ENCODE results near the gene DNASE1L2.

Gene DNASE1L2

DNA sequence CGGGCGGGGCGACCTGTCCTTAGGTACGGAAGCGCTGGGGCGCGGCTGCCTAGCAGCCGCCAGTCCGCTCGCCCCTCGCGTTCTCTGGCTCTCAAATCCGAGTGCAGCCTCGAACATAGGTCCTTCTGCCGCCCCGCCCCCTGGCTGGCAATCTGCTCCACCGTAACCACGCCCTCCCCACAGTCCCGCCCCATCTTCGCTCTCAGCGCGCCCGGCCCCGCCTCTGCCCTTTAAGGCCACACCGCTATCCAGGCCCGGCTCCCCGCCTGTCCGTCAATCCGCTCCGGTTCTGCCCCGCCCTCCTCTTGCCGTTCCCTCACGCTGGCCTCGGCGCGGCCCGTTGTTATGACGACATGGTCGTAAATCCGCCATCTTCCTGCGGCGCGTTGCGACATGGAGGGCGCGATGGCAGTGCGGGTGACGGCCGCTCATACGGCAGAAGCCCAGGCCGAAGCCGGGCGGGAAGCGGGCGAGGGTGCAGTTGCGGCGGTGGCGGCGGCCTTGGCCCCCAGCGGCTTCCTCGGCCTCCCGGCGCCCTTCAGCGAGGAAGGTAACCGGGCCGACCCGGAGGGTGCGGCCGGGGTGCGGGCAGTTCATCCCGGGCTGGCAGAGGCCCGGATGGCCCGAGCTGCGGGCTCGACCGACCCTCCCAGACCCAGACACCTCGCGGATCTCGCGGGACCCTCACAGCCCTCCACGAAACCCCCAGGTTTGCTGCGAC lies 12.9 kb upstream of the DNASE1L2 start, which contains the start of gene E4F1:
TSS of gene E4F1 (plus strand) at position 371 of the 721 bp plus-strand sequence. CDS start at position 394, 23 bp downstream.
- DNase-seq (ENCODE audit: low read depth, low spot score): peak; percentile 97

DNA sequence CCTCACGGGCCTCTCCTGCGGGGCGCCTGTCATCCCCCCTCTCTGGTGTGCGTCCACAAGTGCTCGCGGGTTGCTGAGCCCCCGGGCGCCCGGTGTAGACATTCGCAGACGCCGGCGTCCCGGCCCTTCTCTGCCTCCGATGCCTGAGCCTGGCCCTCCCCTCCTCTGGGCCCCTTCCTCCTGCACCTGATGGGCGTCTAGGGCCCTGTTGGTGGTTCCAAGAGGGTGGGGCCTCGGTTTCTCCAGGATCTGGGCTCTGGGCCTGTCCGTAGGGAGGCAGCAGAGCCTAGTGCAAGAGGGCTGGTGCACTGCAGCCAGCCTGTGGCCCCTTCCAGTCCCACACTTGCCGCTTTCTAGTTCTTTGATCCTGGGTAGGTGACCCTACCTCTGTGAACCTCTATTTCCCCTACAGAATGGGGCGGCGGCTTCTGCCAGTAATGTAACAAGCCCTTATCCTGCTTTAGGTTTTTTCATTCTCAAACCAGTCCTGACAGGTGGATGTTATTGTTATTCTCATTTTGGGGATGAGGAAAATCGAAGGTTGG lies 12.2 kb upstream of the DNASE1L2 start:
- DNase-seq (ENCODE audit: low read depth, low spot score): no peak

DNA sequence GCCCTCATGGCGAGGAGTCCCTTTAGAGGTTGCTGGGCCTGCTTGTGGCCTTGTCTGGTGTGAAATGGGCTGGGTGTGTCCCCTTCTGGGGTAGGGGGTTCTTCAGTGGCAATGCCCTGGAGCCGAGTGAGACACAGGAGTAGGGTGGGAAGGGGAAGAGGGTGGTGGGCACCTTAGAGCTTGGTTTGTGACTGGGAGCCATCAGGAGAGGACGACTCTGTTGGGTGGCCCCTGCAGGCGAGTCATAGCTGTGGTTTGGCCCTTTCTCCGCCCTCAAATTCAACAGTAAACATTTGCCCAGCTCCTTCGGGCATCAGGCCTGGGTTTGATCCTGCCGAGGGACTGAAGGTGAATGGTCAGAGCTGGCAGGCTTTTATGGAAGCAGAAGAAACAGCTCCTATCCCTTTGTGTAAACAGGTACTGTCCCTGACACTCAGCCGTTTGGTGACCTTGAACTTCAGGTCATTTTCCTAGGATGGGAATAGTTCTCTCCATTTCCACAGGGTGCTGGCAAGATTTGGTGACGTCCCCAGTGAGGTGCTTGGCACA lies 9.9 kb upstream of the DNASE1L2 start:
- no peak for DNase-seq (ENCODE audit: low read depth, low spot score)

DNA sequence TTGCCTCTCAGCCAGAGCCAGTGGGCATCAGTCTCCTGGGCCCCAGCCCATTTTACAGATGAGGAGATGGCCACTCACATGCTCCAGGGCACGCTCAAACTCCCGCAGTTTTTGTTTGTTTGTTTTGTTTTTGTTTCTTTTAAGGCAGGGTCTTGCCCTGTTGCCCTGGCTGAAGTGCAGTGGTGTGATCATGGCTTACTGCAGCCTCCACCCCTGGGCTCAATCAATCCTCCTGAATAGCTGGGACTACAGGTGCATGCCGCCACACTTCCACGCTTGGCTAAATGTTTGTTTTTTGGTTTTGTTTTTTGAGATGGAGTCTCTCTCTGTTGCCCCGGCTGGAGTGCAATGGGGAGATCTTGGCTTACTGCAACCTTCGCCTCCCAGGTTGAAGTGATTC lies 9.3 kb upstream of the DNASE1L2 start:
- DNase-seq (ENCODE audit: low read depth, low spot score): no peak

DNA sequence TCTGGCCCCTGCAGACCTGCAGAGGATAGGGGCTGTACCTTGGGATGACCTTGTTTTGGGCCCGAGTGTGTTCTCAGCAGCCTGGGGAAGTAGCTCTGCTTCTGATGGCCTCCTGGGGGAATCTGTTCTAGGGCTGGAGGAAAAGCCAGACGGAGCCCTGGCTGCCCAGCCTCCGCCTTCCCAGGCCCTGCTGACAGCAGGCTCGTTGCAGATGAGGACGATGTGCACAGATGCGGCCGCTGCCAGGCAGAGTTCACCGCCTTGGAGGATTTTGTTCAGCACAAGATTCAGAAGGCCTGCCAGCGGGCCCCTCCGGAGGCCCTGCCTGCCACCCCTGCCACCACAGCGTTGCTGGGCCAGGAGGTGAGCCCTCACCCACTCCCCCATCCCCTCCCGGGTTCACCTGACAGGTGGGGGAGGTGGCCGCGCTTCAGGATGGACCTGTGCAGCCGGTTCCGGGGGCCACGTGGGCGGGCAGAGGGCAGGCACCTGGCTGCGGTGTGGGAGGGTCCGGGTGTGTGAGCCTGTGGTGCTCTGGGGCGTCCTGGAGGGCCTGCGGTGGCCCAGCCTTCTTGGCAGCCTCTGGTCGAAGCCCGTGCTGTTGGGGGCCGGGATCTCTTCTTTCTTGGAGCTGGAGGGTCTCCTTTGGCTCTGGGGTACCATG lies 8.0 kb upstream of the DNASE1L2 start:
- no peak for DNase-seq (ENCODE audit: low read depth, low spot score)

DNA sequence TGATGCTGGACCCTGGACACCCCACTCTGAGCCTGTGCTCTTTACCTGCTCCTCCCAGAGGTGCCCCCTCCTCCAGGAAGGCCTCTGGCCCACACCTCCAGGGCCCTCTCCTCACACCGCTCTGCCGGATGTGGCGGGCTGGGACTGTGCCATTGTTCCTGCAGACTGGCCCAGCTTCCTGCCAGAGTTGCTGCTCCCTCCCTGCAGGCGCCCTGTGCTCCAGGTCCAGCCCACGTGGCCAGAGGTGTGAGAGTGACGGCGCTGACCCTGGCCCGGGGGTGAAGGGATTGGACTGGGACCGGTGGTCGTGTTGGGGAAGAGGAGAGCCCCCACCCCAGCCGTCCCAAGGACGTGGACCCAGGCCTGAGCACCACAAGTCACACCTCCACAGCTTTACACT lies 7.2 kb upstream of the DNASE1L2 start:
- no peak for DNase-seq (ENCODE audit: low read depth, low spot score)

DNA sequence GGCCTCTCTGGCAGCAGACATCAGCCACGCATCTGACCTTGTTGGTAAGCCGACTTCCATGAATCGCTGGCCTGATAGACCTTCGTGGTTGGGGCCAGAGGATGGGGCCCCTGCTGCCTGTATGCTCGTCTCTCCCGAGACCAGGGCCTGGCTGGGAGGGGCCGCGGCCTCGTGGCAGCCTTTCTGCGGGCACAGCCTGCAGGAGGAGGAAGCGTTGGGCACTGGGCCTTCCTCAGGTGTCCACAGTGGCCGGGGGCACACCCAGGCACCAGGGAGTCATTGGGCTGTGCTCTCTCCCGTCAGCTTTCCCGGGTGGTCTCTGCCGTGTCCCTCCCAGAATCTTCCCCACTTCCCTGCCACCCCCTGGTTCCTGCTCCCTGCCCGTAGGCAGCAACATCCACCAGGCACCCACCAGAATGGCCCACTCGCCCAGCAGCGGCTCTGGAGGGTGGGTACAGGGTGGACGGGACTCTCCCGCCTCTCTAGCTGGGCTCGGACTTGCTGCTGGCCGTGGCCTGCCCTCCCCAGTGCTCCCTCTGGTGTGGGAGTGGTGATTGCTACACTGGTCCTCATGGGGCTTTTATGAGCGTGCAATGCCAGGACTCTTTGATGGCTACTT lies 6.5 kb upstream of the DNASE1L2 start:
- DNase-seq (ENCODE audit: low read depth, low spot score): no peak

DNA sequence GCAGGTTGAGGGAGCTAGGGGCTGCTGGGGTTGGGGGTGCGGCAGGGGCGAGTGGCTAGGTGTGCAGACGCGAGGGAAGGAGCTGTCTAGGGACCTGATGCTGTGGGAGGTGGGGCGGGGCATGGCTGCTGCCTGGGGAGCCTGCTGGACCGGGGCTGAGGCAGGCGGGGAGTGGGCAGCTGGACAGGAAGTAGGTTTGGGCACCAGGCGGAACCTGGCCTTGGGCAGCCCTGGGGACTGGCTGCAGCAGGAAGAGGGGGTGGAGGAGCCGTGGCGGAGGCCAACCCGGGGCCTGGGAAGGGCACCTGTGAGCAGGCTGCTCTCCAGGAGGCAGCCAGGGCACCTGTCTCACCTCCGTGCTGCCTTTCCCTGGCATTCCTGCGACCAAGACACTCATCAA lies 5.9 kb upstream of the DNASE1L2 start:
- no peak for DNase-seq (ENCODE audit: low read depth, low spot score)

DNA sequence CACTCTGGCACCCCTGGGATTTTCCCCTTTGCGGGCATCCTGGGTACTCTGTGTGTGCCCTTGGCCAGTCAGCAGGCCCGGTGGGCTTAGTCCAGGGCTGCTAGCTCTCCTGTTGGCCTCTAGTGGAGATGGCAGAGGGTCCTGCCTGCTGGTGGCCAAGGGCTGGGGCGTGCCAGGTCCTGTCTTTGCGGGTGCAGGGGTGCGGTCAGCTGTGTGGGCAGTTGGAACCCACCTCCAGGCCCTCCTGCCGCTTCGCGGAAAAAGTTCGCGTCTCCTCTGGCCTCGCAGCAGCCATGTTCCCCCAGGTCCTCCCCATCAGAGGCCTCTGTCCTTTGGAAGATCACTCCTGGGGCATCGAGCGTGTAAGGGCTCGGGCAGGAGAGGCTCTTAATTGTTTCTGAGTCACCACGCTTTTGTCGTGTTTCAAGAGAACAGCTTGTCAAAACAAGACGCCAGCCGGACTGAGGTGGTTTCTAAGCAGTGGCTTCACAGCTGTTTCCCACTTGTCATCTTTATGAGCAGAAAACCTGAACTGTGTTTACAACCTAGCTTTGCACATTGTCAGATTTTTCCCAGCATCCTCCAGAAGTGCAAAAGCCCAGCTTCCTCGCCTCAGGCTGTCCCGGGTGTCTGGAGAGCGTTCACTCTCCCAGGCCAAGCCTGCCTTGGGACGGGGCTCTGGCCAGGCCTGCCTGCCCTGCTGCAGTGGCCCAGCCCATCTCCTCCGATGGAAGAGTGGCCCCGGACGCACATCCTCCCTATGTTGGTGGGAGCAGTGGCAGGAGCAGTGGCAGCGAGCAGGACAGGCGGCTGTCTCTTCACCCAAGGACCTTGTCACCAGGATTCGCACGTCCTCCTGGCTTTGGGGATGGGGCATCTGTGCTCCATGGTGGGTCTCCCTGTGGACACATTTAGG lies 5.0 kb upstream of the DNASE1L2 start:
- no peak for DNase-seq (ENCODE audit: low read depth, low spot score)

DNA sequence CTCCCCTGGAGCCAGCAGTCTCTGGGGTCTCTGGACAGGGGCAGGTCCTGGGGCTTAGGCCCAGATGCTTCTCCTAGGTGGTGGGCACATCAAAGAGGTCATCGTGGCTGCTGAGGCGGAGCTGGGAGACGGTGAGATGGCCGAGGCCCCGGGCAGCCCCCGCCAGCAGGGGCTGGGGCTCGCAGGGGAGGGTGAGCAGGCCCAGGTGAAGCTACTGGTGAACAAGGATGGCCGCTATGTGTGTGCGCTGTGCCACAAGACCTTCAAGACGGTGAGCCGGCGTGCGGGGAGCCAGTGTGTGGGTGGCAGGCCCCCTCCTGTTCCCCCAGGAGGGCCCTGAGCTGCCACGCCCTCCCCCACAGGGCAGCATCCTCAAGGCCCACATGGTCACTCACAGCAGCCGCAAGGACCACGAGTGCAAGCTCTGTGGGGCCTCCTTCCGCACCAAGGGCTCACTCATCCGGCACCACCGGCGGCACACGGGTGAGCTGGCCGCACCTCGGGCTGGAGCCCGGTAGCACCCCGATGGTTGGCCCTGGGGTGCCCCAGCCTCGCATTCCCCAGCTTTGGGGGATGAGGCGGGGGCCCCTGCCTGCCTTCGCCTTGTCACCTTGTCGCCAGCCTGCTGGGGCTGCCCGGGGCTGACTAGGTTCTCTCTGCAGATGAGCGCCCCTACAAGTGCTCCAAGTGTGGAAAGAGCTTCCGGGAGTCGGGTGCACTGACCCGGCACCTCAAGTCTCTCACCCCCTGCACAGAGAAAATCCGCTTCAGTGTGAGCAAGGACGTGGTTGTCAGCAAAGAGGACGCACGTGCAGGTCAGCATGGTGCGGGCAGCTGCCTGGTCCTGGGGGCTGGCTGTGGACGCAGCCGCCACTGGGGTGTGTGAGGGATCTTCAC lies 3.9 kb upstream of the DNASE1L2 start:
- DNase-seq (ENCODE audit: low read depth, low spot score): no peak

DNA sequence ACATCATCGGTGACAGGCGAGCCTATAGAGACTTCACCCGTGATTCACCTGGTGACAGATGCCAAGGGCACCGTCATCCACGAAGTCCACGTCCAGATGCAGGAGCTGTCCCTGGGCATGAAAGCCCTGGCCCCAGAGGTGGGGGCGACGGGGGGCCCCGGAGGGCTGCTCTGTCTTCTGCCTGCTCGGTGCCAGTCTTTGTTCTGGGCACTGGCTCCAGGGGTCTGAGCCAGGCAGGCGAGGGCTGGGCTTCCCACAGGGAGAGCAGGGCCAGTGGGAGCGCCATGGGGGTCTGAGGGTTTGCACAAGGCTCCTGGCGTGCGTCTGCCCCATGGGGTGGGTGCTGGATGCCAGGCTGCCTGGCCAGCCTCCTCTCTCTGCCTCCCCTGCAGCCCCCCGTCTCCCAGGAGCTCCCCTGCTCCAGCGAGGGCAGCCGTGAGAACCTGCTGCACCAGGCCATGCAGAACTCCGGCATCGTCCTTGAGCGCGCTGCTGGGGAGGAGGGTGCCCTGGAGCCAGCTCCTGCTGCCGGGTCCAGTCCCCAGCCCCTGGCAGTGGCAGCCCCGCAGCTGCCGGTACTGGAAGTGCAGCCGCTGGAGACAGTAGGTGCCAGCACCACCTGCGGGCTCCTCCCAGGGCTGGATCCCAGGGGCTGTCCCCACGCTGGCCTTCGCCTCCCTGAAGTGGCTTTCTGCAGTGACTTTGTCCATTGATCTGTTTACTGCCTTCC lies 3.0 kb upstream of the DNASE1L2 start:
- no peak for DNase-seq (ENCODE audit: low read depth, low spot score)

DNA sequence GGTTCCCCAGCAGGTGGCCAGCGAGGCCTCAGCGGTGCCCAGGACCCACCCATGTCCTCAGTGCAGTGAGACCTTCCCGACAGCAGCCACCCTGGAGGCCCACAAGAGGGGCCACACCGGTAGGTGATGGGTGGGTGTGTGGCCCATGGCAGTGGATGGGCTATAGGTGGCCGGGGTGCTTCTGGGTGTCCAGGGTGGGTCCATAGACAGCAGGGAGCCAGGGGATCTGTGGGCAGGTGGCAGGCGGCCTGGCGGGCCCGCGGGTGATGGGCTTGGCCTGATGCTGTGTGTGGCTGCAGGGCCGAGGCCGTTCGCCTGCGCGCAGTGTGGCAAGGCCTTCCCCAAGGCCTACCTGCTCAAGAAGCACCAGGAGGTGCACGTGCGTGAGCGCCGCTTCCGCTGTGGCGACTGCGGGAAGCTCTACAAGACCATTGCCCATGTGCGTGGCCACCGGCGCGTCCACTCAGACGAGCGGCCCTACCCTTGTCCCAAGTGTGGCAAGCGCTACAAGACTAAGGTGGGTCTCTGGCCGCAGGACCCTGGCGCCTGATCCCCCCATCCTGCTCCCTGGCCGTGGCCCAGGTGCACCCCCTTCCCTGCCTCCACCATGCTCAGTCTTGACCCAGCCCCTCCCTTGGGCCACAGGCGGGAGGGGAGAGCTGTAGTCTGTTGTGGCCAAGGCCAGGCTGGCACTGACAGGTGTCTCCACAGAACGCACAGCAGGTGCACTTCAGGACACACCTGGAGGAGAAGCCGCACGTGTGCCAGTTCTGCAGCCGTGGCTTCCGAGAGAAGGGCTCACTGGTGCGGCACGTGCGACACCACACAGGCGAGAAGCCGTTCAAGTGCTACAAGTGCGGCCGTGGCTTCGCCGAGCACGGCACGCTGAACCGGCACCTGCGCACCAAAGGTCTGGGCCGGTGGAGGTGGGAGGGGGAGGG lies 2.1 kb upstream of the DNASE1L2 start:
- no peak for DNase-seq (ENCODE audit: low read depth, low spot score)

DNA sequence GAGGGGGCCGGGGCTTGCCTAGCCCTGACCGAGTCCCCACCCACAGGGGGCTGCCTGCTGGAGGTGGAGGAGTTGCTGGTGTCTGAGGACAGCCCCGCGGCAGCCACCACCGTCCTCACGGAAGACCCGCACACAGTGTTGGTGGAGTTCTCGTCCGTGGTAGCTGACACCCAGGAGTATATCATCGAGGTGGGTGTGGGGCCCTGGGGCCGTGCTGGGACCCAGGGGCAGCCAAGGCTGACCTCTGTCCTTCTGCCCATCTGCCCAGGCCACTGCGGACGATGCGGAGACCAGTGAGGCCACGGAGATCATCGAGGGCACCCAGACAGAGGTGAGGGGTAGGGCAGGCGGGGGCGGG lies 1.5 kb upstream of the DNASE1L2 start:
- no peak for DNase-seq (ENCODE audit: low read depth, low spot score)

DNA sequence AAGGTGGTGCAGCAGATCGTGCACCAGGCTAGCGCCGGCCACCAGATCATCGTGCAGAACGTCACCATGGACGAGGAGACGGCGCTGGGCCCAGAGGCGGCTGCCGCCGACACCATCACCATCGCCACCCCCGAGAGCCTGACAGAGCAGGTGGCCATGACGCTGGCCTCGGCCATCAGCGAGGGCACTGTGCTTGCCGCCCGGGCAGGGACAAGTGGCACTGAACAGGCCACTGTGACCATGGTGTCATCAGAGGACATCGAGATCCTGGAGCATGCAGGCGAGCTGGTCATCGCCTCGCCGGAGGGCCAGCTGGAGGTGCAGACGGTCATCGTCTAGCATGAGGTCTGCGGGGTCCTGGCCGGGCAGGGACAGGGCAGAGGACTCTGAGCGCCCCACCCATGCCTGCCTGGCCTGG lies 1.0 kb upstream of the DNASE1L2 start:
- DNase-seq (ENCODE audit: low read depth, low spot score): no peak

DNA sequence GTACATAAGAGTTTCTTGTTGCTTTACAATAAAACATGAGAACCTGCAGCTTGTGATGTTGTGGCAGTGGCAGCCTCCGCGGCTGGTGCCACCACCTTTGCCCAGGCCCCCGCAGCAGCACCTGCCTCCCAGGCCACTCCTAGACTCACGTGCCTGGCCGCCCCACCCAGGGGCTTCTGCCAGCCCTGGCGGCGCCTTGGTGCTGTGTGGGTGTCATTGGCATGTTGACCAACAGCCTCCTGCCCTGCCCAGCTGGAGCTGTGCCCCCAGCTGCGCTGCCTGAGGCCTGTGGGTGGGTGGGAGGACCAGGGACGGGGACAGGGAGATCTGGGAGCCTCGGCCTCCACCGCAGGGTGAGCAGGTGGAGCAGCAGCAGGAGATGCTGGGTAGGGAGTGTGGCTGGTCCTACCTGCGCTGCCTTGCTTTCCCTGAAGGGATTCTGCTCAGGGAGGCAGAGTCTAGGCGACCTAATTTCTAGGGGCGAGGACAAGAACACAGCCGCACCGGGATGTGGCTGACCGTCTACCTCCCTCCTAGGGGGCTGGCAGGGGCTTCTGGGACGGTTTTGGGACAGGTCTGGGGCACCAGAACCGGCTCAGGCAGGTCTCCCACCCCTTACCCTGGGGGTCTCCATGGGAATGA lies 428 bp upstream of the DNASE1L2 start:
- DNase-seq (ENCODE audit: low read depth, low spot score): no peak

DNA sequence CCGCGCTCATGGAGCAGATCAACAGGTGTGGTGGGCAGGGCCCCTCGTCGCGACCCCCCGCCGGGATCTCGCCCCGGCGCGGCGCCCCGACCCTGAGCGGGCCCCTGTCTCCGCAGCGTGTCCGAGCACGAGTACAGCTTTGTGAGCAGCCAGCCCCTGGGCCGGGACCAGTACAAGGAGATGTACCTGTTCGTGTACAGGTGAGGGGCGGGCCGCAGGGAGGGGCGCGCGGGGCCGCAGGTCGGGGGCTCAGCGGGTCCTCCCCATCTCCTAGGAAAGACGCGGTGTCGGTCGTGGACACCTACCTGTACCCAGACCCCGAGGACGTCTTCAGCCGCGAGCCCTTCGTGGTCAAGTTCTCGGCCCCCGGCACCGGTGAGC lies 848 bp downstream of the DNASE1L2 start:
- no peak for DNase-seq (ENCODE audit: low read depth, low spot score)

DNA sequence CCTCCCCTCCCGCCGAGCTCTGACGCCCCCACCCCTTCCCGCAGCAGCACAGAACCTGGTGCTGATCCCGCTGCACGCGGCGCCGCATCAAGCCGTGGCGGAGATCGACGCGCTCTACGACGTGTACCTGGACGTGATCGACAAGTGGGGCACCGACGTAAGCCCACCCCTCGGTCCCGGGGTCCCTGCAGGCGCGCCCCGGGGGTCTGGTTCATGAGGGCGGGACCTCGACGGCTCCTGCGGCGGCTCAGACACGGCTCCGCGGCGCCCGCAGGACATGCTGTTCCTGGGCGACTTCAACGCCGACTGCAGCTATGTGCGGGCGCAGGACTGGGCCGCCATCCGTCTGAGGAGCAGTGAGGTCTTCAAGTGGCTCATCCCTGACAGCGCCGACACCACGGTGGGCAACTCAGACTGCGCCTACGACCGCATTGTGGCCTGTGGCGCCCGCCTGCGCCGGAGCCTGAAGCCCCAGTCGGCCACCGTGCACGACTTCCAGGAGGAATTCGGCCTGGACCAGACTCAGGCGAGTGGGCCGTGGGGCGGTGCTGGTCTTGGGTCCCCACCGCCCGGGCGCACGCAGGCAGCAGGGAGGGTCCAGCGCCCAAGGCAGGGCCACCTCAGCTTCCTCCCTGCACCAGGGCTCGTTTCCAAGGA lies 1.4 kb downstream of the DNASE1L2 start:
- no peak for DNase-seq (ENCODE audit: low read depth, low spot score)

Measured in activated CD4-positive, CD25-positive, alpha-beta regulatory T cell treated with anti-CD3 and anti-CD28 coated beads, Interleukin-2, amount 50 U/mL, for 16 hours (primary cell).